GM18909 (cell line): ENCODE data around the gene BRCA2.
"Not testable (repeated sequence)": the region's sequence is repeated elsewhere in the genome, so short reads cannot be mapped to it uniquely, and the experiment has no call there.

Experiments used
- ATAC-seq: cut with Tn5 transposase; IDR thresholded peaks from one replicate; pipeline ENCODE4 v1.9.1; 2021; ENCODE audit warnings: mild to moderate bottlenecking; ENCODE audit not compliant: unreplicated experiment, poor library complexity

BRCA2 gene

GRCh38 chr13:32309312-32310133, 5.8 kb upstream of the BRCA2 start:
- ATAC-seq, result peak; percentile 31

DNA sequence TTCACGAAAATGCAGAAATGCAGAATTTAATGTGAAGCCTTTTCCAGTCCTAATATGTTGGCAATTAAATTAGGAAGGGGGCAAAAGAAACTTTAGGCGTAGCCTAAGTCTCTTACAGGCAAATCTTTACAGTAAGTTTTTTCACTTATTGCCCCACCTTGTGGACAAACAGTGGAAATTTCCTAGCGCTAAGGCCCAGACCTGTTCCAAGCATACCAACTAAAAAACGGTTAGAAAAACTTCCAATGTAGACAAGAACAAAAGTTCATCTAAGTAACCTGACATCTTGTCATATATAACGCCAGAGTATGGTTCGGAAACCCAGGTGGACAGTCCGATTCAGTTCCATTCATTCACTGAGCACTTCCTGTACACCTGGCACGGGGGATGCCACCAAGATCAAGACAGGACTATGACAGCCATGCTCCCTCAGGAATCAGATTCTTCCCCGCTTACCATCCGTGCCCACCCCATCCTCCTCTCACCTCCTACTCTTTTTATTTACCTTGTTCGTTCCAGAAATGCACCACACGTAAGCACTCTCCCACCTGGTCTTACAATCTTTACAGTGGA, 5.1 kb upstream of the BRCA2 start:
- peak; percentile 74 for ATAC-seq

DNA sequence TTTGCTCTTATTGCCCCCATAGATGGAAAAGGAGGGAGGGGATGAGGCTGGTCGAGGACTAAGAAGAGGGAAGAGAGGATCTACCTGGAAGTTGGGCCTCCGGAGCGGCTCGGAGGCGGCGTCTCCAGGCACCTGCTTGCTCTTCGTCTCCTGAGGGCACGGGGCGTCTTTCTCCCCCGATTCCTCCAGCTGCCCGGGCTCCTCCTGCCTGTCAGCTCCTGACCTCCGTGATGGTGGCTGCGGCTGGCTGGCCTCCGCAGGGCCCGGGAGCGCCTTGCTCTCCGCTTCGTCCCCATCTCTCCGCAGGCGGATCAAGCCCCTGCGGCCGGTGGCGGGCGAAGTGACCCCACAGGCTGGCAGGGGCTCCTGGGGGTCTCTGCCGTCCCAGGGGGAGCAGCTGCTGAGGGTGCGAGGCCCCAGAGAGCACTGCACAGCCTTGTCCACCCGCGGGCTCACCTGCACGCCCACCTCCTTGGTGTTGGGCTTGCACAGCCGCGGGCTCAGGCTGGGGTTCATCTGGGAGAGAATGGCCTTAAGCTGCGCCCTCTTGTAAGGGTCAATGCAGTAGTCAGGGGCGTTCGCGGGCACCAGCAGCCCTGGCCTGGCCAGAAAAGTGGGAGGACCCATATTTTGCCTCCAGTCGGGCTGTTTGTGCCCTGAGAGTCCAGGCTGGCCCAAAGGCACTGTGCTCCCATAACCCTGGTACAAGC, 4.0 kb upstream of the BRCA2 start:
- ATAC-seq, result no peak

DNA sequence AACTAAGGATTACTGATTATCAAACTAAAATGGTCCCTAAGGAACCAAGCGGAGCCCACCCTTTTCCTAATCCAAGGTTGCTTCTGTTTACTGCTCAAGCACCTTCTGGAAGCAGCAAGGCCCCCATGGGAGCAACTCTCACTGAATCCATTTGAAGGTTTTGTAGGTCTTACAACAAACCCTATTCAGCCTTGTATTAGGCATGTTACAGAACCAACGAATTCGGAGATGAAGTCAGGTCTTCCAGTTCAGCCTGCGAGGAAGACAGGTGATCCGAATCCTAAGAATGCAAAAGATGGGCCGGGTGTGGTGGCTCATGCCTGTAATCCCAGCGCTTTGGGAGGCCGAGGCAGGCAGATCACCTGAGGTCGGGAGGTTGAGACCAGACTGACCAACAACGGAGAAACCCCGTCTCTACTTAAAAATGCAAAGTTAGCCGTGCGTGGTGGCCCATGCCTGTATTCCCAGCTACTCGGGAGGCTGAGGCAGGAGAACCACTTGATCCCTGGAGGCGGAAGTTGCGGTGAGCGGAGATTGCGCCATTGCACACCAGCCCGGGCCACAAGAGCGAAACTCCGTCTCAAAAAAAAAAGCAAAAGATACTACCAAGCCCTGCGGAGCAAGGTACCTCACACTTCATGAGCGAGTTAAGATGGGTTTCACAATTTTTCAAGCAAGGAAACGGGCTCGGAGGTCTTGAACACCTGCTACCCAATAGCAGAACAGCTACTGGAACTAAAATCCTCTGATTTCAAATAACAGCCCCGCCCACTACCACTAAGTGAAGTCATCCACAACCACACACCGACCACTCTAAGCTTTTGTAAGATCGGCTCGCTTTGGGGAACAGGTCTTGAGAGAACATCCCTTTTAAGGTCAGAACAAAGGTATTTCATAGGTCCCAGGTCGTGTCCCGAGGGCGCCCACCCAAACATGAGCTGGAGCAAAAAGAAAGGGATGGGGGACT, 754 bp upstream of the BRCA2 start:
- ATAC-seq, result peak; percentile 24

DNA sequence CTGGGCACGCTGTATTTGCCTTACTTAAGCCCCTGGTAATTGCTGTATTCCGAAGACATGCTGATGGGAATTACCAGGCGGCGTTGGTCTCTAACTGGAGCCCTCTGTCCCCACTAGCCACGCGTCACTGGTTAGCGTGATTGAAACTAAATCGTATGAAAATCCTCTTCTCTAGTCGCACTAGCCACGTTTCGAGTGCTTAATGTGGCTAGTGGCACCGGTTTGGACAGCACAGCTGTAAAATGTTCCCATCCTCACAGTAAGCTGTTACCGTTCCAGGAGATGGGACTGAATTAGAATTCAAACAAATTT, 676 bp downstream of the BRCA2 start:
- ATAC-seq, result peak; percentile 54

DNA sequence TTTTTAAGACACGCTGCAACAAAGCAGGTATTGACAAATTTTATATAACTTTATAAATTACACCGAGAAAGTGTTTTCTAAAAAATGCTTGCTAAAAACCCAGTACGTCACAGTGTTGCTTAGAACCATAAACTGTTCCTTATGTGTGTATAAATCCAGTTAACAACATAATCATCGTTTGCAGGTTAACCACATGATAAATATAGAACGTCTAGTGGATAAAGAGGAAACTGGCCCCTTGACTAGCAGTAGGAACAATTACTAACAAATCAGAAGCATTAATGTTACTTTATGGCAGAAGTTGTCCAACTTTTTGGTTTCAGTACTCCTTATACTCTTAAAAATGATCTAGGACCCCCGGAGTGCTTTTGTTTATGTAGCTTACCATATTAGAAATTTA, 1.2 kb downstream of the BRCA2 start:
- ATAC-seq, result no peak

- ATAC-seq, result no peak
These were observed 2.6 kb downstream of the BRCA2 start for GRCh38 chr13:32317716-32318465.

GRCh38 chr13:32320528-32320927, 5.2 kb downstream of the BRCA2 start:
- no peak for ATAC-seq

DNA sequence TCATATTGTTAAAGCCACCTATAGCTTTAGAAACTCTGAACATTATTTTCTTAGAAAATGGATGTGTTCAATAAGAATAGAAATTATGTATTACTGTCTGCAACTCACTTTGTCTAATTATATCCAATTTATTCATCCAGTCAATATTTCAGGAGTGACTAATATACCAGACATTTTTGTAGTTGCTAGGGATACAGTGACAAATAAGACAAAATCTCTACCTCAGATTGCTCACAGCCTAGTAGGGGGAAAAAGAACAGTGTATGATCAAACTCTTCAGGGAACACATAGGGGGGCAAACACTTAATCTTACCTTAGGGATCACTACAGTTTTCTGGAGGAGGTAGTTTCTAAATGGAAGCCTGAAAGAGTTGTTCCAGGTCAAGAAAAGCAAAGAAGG, 8.6 kb downstream of the BRCA2 start:
- no peak for ATAC-seq

DNA sequence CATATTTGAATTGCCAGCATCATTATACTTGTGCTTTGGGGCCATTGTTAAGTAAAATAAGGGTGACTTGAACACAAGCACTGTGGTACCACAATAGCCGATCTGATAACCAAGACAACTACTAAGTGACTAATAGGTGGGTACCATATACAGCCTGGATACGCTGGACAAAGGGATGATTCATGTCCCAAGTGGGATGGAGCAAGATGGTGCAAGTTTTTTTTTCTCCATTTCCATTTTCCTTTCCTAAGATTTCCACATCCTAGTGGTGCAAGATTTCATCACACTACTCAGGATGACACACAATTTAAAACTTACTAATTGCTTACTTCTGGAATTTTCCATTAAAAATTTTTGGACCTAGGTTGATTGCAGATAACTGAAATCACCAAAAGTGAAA, 15.1 kb downstream of the BRCA2 start:
- no peak for ATAC-seq

DNA sequence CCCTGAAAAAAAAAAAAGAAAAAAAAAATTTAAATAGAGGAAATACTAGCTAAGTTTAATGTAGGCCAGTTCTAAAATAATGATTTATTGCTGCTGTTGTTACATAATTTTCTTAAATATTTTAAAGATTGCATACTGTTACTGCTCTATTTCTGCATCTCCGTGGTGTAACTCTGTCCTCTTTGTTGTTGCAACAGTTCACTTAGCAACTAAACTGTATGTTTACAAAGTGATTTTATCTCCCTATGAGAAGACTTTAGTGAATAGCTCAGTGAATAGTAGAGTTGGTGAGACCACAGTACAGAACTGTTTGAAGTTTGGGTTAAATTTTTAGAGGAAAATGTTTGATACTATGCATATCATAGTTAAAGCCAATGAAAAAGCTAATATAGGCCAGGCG, 19.4 kb downstream of the BRCA2 start:
- no peak for ATAC-seq

- ATAC-seq, result no peak
These were observed 25.6 kb downstream of the BRCA2 start for GRCh38 chr13:32340914-32341313.

GRCh38 chr13:32347651-32348050, 32.3 kb downstream of the BRCA2 start:
- ATAC-seq, result no peak

DNA sequence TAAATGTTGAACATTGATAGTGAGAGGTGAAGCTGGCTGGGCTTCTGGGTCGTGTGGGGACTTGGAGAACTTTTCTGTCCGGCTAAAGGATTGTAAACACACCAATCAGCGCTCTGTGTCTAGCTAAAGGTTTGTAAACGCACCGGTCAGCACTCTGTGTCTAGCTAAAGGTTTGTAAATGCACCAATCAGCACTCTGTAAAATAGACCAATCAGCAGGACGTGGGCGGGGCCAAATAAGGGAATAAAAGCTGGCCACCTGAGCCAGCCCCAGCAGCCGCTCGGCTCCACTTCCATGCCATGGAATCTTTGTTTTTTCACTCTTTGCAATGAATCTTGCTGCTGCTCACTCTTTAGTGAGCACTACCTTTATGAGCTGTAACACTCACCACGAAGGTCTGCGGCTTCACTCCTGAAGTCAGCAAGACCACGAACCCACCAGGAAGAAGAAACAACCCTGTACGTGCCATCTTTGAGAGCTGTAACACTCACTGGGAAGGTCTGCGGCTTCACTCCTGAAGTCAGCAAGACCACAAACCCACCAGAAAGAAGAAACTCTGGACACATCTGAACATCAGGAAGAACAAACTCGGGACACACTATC, 35.6 kb downstream of the BRCA2 start:
- not testable (repeated sequence) for ATAC-seq

DNA sequence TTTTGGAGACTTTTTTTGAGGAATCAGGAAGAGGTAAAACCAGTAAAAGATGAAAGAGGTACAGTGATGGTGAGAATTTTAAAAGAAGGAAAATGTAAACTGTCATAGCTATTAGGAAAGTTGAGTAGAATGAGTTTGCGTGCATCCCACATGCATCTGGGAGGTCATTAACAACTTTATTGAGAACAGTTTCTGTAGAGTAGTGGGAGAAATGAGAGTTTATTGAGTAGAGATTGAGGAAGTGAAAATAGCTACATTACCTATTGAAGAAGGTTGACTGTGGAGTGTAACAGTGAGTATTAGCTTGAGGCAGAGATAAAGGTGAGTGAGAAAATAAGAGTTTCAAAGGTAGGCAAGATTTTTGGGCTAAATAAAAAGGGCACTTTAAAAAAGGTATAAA, 38.7 kb downstream of the BRCA2 start:
- ATAC-seq, result peak; percentile 65

GRCh38 chr13:32355935-32356334, 40.6 kb downstream of the BRCA2 start:
- not testable (repeated sequence) for ATAC-seq

- no peak for ATAC-seq
These were observed 47.3 kb downstream of the BRCA2 start for GRCh38 chr13:32362574-32362973.

DNA sequence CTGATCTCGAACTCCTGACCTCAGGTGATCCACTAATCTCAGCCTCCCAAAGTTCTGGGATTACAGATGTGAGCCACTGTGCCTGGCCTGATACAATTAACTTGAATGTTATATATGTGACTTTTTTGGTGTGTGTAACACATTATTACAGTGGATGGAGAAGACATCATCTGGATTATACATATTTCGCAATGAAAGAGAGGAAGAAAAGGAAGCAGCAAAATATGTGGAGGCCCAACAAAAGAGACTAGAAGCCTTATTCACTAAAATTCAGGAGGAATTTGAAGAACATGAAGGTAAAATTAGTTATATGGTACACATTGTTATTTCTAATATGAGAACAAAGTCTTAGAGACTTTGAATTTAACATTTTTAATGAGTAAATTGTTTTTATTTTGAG, 55.5 kb downstream of the BRCA2 start:
- ATAC-seq, result no peak

DNA sequence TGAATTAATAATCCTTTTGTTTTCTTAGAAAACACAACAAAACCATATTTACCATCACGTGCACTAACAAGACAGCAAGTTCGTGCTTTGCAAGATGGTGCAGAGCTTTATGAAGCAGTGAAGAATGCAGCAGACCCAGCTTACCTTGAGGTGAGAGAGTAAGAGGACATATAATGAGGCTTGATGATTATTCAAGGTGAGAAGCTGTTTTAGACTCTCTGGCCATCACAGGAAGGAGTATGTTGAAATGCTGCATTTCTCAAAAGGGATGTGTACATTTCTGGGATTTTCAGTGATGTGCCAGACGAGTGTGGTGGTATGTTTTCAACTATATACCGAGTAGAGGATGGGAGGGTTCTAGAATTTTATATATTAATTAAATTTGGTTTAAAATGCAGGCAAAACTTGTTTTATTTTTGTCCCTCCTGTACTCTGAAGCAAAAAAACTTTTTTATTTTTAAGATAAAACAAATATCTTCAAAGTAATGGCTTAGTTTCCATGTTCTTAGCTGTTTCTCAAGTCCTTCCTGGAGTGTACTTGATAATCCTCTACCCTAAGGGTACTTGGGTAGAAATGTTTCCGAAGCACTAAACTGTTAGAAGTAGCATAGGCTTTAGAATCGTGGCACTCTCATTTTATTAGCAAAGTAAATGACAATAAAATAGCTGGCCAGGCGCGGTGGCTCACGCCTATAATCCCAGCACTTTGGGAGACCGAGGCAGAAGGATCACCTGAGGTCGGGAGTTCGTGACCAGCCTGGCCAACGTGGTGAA, 61.5 kb downstream of the BRCA2 start:
- no peak for ATAC-seq
